HG03460 (cell line): ENCODE data around the gene DACT3.

ENCODE experiments used
- ATAC-seq: cut with Tn5 transposase; IDR thresholded peaks from one replicate; pipeline ENCODE4 v1.9.1; 2021; ENCODE audit not compliant: unreplicated experiment

The DACT3 gene

DNA sequence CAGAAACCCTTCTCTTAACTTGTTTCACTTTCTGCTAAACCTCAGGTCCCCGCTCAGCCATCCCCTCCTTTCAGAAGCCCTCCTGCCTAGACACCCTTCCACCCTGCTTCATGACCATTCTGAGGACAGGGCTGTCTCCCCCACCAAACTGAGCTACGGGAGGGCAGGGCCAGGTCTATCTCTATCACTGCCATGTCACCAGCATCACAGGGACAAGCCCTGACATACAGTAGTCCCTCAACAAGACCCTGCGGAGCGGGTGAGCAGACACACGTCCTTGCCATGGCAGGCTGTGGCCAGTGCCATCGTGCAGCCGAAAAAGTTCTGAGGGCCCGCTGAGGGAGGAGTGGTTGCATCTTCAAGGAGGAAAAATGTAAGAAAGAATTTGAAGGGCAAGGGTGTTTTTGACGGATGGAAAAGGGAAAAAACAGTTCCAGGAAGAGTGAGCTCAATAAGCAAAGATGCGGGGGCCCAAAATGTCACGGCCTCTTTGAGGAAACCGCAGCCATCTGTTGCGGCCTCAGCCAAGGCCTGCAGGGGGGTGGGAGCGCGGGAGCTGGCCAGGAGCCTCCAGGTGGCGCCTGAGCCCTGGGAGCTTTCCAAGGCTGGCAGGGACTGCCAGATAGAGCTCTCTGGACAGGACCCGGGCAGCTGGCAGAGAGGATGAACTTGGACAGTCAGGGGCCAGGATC is 44.2 kb downstream of the DACT3 start:
- ATAC-seq = no peak

DNA sequence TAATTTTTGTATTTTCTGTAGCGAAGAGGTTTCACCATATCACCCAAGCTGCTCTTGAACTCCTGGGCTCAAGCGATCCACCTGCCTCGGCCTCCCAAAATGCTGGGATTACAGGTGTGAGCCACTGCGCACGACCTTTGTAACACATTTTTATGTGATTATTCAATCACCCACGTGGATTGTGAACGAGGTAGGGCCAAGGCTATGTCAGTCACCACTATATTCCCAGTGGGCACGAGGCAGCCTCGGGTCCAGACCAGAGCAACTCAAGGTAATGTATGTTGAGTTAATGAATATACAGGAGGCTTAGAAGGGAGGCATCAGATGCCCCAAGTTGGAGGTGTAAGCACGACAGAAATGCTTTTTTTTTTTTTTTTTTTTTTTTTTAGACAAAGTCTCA is 45.0 kb downstream of the DACT3 start:
- ATAC-seq = no peak

DNA sequence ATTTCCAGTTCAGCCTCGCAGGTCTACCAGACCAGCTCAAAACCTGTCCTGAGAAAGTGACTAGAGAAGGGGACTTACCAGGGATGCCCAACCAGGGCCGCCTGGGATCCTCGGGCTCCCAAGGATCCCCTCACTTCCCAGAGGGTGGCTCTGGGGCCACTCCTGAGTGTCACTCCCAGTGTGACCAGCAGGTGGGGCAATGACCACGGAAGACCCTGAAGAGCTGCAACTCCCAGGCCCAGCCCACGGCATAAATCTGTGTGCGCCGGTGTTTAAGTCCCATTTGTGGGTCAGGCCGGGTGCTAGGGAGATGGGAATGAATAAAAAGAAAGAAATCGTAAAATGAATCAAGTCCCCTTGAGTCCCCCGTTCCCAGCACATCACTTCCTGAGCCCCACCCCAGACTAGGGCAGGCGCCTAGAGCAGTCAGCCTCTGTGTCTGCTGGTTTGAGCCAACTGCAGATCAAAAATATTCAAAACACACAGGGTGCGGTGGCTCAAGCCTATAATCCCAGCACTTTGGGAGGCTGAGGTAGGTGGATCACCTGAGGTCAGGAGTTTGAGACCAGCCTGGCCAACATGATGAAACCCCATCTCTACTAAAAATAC is 46.8 kb downstream of the DACT3 start:
- ATAC-seq = no peak

DNA sequence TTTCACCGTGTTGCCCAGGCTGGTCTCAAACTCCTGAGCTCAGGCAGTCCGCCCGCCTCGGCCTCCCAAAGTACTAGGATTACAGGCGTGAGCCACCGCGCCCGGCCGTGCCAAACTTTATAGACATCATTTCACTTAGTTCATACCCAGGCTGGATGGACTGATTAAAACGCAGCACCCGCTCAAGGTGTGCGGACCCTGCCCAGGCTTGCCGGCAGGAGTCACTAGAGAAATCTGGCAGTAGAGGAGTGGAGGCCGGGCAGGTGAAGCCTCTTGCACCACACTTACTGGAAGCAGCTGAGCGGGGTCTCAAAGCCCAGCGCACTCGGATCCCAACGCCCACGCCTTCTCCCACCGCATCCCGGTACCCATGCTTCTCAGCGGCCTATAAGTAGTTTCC is 47.5 kb downstream of the DACT3 start:
- ATAC-seq = no peak

DNA sequence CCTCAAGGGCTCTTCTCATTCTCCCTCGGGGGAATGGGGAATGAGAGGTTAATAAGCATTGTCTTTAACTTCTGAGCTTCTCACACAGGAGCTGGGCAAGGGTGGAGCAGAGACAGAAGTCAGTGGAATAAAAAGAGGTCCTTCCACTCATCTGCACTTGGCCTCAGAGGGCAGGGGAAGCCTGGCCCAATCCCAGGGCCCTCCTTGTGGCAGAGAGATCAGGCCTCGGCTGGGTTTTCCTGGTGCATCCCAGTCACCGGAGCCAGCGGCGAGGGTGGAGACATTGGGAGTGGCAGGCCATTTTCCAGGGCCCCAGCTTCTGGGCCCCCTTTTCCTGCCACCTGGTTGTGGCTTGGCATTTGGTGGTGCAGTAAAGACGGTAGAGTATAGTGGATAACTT is 49.2 kb downstream of the DACT3 start:
- ATAC-seq = no peak

DNA sequence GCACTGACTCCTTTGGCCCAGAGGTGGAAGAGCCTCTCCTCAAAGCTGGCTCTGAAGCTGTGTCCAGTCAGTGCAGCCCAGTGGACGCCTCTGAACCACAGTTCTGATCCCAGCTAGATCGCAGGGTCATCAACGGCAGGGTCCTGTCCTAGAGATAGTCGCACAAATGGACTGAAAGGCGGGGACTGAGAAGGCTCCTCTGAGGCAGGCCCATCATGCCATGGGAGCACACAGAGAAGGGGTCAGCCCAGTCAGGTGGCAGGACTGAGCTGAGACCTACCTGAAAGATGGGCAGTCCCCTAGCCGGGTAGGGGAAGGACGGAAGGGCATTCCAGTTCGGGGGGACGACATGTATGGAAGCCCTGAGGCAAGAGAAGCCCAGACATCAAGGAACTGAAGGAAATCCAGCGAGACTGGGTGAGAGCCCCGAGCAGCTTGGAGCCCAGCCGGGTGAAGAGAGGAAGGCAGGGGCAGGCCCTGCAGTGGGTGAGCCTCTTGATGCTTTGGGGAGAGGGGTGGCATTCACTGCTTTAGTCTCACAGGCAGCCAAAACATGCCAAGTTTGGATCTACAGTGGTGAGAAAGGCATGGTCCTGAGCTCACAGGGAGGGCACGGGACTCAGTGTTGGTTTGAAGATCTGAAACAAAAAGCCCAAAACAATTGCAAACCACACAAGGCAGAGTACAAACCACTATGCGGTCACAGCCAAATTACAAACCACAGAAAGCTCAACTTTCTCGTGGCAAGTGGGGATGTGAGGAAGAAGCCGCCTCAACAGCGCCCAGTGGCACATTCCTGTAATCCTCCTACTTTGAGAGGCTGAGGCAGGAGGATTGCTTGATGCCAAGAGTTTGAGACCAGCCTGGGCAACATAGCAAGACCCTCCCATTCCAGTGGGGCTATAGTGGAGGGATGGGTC is 49.9 kb downstream of the DACT3 start:
- no peak for ATAC-seq

DNA sequence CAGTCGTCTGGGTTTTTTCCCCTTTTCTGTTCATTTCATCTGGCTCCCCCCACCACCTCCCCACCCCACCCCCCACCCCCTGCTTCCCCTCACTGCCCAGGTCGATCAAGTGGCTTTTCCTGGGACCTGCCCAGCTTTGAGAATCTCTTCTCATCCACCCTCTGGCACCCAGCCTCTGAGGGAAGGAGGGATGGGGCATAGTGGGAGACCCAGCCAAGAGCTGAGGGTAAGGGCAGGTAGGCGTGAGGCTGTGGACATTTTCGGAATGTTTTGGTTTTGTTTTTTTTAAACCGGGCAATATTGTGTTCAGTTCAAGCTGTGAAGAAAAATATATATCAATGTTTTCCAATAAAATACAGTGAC is 50.6 kb downstream of the DACT3 start:
- ATAC-seq = no peak

DNA sequence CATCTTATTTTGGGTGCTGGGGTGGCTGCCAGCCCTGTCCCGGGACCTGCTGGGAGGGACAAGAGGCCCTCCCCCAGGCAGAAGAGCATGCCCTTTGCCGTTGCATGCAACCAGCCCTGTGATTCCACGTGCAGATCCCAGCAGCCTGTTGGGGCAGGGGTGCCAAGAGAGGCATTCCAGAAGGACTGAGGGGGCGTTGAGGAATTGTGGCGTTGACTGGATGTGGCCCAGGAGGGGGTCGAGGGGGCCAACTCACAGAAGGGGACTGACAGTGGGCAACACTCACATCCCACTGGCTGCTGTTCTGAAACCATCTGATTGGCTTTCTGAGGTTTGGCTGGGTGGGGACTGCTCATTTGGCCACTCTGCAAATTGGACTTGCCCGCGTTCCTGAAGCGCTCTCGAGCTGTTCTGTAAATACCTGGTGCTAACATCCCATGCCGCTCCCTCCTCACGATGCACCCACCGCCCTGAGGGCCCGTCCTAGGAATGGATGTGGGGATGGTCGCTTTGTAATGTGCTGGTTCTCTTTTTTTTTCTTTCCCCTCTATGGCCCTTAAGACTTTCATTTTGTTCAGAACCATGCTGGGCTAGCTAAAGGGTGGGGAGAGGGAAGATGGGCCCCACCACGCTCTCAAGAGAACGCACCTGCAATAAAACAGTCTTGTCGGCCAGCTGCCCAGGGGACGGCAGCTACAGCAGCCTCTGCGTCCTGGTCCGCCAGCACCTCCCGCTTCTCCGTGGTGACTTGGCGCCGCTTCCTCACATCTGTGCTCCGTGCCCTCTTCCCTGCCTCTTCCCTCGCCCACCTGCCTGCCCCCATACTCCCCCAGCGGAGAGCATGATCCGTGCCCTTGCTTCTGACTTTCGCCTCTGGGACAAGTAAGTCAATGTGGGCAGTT is 51.2 kb downstream of the DACT3 start:
- ATAC-seq = no peak

DNA sequence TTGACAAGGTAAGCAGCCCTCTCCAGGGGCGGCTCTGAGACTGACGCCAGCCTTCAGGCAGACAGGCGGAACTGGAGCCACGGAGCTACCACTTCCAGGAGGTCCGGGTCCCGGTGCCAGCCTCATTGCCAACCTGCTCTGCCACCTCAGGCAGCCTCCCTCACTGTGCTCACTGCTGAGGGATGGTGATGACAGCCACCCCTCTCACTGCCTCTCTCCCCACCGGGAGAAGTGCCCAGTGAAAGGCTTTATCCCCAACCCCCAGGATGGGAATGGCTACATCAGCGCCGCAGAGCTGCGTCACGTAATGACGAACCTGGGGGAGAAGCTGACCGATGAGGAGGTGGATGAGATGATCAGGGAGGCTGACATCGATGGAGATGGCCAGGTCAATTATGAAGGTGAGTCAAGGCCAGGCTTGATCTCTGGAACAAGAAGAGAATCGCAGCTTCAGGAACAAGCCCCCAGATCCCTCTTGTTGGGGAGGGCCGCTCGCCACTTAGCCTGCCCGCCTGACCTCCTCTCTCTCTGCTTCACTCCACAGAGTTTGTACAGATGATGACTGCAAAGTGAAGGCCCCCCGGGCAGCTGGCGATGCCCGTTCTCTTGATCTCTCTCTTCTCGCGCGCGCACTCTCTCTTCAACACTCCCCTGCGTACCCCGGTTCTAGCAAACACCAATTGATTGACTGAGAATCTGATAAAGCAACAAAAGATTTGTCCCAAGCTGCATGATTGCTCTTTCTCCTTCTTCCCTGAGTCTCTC is 52.2 kb downstream of the DACT3 start:
- ATAC-seq = no peak

DNA sequence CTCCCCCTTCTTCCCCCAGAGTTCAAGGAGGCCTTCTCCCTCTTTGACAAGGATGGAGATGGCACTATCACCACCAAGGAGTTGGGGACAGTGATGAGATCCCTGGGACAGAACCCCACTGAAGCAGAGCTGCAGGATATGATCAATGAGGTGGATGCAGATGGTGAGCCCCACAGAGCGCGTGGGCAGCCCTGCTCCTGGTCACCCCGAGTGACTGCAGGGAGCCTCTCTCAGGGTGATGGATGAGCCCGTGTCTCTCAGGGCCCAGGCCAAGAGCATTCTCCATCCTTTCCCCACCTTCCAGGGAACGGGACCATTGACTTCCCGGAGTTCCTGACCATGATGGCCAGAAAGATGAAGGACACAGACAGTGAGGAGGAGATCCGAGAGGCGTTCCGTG is 52.8 kb downstream of the DACT3 start:
- ATAC-seq = no peak

DNA sequence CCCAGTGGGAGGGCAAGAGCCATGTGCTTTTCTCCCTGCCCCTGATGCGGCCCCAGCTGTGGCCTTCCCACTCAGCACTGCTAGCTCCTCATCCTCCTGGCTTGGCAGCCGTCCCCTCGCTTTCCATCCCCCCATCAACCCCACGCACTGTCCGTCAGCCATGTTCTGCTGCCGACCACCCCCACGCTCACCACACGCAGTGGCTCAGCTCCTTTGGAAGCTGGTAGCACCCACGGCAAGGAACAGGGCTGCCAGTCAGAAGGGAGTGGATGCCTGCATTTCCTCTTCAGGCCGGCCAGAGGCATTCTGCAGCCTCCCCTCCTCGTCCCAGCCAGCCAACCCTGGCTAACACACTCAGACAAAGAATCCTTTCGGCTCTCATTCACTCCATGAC is 53.5 kb downstream of the DACT3 start:
- no peak for ATAC-seq

DNA sequence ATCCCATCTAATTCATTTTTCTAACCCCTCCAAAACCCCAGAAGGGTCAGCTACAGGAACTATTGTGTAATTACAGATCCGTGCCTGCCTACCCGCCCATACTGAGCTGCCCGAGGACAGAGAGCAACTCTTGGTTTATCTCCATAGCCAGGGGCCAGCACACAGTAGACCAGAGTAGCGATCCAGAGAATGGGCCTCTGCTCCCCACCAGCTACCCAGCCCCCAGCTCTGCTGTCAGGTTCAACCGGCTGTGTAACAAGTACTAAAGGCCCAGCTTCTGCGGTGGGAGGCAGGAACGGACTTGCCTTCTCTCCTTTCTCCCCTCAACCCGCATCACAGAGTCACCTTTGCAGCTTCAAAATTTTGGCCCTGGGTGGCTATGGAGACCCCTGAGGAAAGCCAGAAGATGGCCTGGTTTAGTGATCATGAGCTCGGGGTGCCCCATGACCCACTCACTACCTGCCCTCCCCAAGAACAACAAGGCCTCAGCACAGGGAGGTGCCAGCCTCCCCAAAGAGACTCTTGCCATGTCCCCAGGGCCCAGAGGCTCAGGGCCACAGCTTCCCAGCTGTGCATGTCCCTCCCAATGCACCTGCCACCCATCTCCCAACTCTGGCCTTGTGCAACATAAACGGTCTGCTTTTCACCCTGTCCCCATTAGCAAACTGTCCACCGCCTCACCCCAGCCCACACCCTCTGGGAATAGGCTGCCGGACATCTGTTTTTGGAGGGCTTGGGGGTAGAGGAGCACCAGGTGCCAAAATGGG is 54.1 kb downstream of the DACT3 start:
- ATAC-seq = no peak

DNA sequence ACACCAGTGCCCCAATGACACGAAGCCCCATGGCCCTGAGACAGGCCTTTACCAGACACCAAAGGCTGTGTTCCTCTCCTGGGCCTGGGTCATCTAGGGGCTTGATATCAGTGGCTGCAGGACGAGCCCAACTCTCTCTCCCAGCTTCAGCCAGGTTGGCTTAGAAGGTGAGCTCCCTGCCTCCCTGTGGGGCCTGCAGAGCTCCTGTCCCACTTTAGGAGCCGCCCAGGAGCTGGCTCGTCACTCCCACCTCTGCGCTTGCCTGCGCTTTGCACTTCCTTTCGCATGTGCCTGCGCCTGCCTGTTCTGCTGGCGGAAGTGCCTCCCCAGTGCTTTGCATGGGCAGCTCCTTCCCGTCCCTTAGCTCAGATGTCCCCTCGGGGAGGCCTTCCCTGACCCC is 55.0 kb downstream of the DACT3 start:
- no peak for ATAC-seq

DNA sequence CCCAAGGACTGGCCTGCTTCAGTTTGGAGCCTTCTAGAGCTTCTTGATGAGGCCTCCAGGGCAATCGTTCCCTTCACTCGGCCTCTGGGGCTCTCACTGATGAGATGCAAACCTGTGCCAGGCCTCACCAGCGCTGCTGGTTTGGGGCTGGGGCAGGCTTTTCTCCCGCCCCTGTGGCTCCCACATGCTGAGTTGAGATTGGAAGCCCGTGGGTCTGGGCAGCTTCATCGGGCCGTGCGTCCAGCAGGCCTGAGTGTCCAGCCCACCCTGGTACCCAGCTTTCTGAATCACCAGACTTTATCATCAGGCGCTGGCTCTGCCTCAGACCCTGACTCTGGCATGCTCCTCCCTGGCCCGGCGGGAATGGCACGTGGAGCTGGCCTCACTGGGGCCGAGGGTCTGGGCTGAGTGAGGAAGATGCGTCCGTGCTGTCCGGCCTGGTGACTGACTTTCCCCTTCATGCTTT is 55.6 kb downstream of the DACT3 start:
- no peak for ATAC-seq

DNA sequence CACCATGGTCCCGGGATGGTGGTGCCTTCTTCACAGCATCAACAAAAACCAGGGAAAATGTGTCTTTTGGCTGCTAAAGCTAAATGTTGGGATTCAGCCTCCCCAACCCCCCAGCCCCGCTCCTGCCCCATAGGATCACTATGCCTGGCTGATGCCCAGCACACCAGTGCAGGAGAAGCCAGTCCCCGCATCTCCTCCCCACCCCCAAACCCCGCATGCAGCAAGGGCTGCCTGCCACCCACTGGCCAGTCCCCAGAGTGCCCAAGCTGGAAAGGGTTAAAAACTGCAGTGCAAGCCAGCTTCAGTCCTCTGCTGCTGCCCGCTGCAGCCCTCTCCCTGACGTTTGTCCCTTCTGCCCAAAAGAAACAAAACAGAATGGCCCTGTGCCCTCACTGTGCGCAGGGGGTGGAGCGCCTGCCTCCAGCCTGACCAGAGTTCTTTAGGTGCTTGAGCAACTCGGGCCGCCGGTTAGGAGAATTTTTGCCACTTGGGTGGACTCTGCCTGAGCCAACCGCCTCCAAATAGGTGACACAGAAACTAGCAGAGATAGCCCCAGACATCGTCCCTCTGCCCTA is 56.1 kb downstream of the DACT3 start:
- ATAC-seq = no peak

DNA sequence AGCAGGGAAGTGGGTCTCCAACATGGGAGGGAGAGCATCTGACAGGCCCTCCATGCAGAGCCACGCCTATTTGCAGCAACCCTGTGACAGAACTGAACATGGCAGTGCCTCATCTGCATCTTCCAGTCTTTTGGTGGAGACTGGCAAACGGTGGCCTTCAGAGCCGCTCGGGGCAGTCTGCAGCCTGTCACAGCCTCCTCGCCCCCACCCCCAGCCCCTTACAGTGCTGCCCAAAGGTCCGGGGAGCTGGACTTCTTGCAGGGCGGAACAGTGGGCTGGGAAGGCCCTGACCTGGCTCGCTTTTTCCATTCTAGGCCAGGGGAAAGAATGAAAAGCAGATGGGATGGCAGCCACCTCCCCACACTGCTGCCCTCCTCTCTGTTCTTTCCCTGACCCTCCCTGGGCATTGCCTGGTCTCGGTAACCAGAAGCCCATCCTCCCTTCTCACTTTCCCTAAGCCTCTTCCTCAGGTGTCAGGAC is 57.2 kb downstream of the DACT3 start:
- no peak for ATAC-seq

DNA sequence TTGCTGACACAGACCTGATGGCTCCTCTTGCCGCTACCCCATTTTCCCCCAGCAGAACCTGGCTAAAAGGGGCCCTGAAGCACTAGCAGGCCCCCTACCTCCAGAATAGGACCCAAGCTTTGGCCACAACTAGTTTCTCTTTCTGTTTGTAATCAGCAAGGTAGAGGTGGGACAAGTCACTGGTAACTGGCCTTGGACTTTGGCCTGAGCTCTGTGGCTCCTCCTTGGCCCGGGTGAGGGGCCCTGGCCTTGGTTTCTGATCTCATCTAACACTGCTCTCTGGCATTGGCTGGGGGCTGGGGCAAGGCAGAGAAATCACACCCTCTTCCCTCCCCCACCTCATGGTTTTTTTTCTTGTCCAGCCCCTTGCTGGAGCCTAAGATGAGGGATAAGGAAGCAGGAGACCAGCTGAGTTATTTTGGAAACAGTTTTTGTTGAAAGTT is 57.8 kb downstream of the DACT3 start:
- ATAC-seq = no peak

DNA sequence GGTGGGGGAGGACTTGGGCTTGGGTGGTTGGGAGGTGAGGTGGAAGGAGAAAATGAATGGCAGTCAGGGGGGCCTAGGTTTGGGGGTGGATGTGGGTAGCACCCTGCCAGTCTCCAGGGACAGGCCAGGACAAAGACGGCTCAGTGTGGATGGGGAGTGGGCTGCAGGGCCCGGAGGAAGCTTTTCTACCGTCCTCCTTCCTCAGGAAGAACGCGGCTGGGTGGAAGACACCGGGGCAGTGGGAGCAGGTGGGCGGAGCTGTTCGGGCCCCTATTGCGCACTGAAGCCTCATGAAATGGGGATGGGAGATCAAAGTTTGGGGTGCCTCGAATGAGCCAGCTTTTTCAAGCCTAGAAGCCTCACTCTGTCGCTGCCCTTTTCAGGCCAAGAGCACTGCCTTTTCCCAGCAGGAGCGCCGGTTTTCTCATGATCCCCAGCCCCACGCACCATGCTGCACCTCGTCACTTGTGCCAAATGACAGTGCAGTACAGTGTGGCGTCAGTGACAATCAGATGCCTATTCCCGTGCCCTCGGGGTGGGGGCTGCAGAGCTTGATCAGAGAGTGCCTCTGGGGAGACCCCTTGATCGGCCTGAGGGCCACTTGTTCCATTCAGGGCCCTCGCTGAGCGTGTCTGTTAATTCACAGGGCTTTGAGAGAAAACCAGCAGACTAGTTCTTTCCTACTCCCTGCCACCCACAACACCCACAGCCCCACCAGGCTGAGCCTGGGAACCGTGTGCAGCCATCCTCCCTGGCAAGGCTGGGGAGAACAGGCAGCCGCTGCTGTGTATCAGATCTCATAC is 58.4 kb downstream of the DACT3 start:
- no peak for ATAC-seq
